Fibroblast of the aortic adventitia (primary cell): ENCODE measurements around the gene SOX8. TPM values are rescaled to one million over a fixed set of nuclear protein-coding genes. Genes with fewer than 3 reads are reported as not detected.

ENCODE experiments used
- DNase-seq: peaks from one replicate; pipeline ENCODE4 v3.0.0-alpha.2; 2010; ENCODE audit warnings: low read depth
- H3K4me3 ChIP-seq: 2 replicates; pipeline ENCODE4 v1.5.1; 2011; ENCODE audit warnings: low read depth, mild to moderate bottlenecking, control low read depth, low read length, moderate library complexity
- CTCF ChIP-seq: IDR thresholded peaks from 2 replicates; pipeline ENCODE4 v1.5.1; 2011; ENCODE audit warnings: mild to moderate bottlenecking, low read length, control low read depth, inconsistent platforms; ENCODE audit not compliant: insufficient read depth
- total RNA-seq: library from RNA; depleted of rRNA; stranded (reverse); fragments of >200 nt; gene quantifications from 2 replicates; pipeline ENCODE4 v1.2.3, GENCODE V29; 2012; ENCODE audit warnings: low replicate concordance

The SOX8 gene
- total RNA-seq, 1 donor = 0.09 TPM

DNA sequence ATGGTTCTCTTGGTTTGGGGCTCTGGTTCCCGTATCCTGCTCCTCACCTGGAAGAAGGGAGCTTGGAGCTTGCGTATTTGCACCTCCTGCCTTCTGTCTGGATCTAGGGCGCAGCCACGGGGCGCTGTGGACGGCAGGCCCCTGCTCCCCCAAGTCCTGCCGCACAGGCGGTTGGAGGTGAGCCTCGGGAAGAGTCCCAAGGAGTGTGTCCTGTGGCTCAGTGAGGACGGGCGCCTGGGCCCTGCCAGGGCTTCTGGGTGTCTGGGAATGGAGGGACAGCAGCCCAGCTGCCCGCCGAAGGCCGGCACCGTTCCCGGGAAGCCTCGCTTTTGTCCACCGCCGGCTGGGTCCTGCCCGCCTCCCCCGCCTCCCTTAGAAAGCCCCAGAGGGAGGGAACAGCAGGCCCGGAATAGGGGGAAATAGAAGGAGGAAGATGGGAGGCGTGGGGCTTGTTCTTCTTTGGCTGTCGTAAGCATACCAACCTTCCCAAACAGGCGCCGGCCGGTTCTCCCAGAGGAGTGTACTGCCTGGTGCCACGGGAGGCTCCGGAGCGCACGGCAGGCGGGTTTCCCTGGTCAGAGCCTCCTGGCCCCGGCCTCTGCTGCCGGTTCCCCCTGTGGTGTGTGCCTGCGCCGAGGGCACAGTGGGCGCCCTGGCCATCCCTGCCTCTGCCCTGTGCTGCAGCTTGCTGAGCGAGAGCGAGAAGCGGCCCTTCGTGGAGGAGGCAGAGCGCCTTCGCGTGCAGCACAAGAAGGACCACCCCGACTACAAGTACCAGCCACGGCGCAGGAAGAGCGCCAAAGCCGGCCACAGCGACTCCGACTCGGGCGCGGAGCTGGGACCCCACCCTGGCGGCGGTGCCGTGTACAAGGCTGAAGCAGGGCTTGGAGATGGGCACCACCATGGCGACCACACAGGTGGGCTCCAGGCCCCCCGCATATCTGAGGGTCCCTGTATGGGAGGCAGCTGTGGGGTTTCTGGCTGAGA, 1.8 kb downstream of the SOX8 start:
- no peak for TF ChIP-seq CTCF
- no peak overlapping the region for H3K4me3 ChIP-seq
- no peak for DNase-seq

DNA sequence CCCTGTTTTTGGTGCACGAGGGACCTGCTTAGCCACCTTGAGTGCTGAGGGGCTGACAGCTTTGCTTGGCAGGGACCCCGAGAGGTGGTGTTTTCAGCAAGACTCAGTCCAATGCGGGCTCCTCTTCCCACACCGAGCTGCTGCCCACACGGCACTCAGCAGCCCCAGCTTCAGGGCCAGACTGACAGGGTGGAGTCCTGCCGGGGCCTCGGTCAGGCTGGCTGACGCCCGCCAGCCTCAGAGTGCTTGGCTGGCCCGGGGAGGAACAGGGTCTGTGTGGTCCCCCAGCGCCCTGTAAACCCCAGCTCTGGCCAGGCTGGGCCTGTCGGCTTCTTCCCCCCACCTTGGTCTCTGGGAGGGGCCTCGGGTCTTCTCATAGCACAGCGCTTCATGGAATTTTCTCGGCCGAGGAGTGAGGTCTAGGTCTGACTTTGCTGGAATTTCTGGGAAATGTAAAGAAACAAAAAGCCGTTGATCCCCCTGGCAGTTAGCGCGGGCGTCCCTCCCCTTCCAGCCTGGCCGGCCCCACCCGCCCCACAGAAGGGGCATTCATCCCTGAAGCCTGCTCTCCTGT, 2.6 kb downstream of the SOX8 start:
- DNase-seq = no peak
- H3K4me3 ChIP-seq = no peak overlapping the region
- no peak for TF ChIP-seq CTCF

- DNase-seq = no peak
- TF ChIP-seq CTCF = no peak
- H3K4me3 ChIP-seq = no peak overlapping the region
Observed at GRCh38 chr16:984736-985636, 3.4 kb downstream of the SOX8 start.

- TF ChIP-seq CTCF = no peak
- H3K4me3 ChIP-seq = no peak overlapping the region
- no peak for DNase-seq
Observed at GRCh38 chr16:985646-986400, 4.3 kb downstream of the SOX8 start.

- DNase-seq = no peak
- TF ChIP-seq CTCF = no peak
- no peak overlapping the region for H3K4me3 ChIP-seq
Observed at GRCh38 chr16:986411-986810, 4.8 kb downstream of the SOX8 start.
